ENCODE data around the gene CT45A5. TPM values are rescaled to one million over a fixed set of nuclear protein-coding genes. Genes with fewer than 3 reads are reported as not detected.
"Not testable (repeated sequence)": the region's sequence is repeated elsewhere in the genome, so short reads cannot be mapped to it uniquely, and the experiment has no call there.

The CT45A5 gene, protein sequence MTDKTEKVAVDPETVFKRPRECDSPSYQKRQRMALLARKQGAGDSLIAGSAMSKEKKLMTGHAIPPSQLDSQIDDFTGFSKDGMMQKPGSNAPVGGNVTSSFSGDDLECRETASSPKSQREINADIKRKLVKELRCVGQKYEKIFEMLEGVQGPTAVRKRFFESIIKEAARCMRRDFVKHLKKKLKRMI
- not detected for total RNA-seq

DNA sequence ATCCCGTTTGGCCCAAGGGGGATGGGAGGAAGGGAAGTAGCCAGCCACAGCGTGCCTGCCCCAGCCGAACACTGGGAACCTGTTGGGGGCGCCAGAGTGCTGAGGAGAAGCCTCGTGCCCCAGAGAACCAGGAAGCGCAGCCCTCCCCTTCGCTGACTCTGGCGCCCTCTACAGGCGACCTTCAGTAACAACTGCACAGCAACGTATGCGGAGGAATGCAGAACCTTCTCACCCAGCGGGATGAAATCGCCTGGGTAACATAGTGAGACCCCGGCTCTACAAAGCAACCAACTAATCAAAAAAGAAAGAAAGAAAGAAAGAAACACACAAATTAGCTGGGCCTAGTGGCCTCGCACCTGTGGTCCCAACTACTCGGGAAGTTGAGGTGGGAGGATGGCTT is at the start of gene CT45A5:
CT45A5 (minus strand) TSS at position 101 of the 400 bp plus-strand sequence. CDS start 3,774 bp downstream, outside the sequence.
- not testable (repeated sequence) for DNase-seq

DNA sequence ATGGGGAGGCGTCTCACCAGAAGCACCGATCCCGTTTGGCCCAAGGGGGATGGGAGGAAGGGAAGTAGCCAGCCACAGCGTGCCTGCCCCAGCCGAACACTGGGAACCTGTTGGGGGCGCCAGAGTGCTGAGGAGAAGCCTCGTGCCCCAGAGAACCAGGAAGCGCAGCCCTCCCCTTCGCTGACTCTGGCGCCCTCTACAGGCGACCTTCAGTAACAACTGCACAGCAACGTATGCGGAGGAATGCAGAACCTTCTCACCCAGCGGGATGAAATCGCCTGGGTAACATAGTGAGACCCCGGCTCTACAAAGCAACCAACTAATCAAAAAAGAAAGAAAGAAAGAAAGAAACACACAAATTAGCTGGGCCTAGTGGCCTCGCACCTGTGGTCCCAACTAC is 34.6 kb upstream of the CT45A5 start, which contains the start of gene CT45A2:
CT45A2 (minus strand) TSS at position 101 of the 400 bp plus-strand sequence. CDS start 3,747 bp downstream, outside the sequence.
- DNase-seq: not testable (repeated sequence)

DNA sequence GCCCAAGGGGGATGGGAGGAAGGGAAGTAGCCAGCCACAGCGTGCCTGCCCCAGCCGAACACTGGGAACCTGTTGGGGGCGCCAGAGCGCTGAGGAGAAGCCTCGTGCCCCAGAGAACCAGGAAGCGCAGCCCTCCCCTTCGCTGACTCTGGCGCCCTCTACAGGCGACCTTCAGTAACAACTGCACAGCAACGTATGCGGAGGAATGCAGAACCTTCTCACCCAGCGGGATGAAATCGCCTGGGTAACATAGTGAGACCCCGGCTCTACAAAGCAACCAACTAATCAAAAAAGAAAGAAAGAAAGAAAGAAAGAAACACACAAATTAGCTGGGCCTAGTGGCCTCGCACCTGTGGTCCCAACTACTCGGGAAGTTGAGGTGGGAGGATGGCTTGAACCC is 17.4 kb upstream of the CT45A5 start, which contains the start of gene CT45A6:
CT45A6 (minus strand) TSS at position 101 of the 400 bp plus-strand sequence. CDS start 3,794 bp downstream, outside the sequence.
- DNase-seq: not testable (repeated sequence)

DNA sequence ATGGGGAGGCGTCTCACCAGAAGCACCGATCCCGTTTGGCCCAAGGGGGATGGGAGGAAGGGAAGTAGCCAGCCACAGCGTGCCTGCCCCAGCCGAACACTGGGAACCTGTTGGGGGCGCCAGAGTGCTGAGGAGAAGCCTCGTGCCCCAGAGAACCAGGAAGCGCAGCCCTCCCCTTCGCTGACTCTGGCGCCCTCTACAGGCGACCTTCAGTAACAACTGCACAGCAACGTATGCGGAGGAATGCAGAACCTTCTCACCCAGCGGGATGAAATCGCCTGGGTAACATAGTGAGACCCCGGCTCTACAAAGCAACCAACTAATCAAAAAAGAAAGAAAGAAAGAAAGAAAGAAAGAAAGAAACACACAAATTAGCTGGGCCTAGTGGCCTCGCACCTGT is 17.2 kb downstream of the CT45A5 start, which contains the start of gene CT45A3:
CT45A3 (minus strand) TSS at position 101 of the 400 bp plus-strand sequence. CDS start 3,747 bp downstream, outside the sequence.
- not testable (repeated sequence) for DNase-seq

DNA sequence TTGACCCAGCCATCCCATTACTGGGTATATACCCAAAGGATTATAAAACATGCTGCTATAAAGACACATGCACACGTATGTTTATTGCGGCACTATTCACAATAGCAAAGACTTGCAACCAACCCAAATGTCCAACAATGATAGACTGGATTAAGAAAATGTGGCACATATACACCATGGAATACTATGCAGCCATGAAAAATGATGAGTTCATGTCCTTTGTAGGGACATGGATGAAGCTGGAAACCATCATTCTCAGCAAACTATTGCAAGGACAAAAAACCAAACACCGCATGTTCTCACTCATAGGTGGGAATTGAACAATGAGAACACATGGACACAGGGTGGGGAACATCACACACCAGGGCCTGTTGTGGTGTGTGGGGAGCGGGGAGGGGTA is 40.6 kb downstream of the CT45A5 start:
- not testable (repeated sequence) for DNase-seq

DNA sequence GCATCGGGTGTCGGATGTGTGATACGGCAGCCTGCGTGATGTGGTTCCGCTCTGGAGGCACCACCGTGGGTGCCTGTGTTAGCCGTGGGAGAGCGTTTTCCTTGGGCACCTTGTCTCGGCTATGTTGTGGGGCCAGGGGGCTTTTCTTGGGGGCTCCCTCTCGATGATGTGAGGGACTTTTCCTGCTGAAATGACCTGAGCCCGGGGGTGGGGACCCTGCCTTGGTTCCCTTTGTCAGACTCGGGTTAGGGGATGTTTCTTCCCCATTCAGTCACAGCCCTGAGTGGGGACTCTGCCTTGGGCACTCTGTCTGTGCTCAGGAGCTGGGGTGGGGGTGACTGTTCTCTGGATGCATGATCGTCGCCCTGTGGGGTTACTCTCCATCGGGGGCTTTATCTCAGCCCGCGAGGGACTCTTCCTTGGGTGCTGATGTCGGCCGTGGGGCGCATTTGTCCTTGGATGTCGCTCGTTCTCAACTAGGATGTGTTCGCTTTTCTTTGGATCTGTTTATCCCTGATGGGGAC is 44.0 kb downstream of the CT45A5 start:
- no peak for DNase-seq

DNA sequence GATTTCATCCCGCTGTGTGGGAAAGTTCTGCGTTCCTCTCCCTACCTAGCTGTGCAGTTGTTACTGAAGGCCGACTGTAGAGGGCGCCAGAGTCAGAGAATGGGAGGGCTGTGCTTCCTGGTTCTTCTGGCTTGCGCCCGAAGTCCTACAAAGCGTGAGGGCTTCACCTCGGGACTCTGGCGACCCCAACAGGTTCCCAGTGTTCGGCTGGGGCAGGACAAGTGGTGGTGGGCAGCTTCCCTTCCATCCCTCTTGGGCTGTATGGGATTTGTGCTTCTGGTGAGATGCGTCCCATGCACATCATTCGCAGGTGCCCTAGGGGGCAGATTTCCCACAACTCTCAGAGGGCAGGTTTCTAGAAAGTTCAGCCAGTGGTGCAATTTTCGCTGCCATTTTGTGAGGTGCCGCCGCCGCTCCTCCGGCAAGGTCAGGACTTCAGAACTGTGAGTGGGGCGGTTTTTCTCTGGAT is 44.6 kb downstream of the CT45A5 start:
- DNase-seq: no peak

DNA sequence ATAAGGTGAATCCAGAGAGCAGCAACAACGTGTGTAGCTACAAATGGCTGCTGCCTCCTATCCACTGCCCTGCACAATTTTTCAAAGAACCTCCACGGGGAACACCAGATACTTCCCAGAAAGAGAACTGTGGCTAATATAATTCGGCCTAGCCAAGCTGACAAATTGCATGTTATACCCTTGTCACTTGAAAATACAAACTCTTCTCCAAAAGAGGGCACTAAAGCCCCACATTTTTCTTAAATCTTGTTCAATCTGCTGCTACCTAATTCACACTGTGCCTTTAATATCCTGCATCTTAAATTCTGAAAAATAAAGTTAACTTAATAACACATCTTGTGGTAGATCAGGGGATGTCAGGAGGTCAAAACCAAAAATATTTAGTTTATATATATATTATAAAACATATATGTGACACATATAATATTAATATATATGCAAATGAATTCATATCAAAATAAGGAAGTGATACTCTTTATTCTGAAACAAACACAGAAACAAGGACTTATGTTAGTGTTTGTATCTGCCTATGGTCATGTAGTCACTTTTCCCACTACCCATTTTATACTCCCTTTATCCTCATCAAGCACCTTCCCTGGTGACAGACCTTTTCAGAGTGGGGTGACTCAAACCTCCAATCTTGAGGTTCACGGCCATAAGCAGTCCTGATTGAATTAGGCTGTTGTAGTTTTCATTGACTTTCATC is 47.8 kb downstream of the CT45A5 start:
- no peak for DNase-seq

DNA sequence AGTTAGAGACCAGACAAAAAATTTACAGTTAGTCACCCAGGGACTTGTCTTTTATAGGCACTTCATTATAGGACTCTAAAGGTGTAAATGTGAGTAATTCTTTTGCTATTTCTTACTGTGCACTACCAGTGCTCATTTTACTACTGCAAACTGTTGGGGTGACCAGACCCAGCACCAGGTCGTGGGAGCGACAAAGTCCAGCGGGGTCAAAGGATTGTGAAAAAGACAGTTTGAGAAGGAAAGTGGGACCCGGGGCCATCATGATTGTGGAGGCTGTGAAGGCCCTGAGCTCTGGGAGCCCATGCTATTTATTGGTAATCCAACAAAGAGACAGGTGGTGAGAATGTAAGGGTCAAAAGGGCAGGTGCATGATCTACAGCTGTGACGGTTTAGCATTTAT is 50.6 kb downstream of the CT45A5 start:
- DNase-seq: not testable (repeated sequence)

Other genes starting within 250 kb of the CT45A5 start
- not detected for gene CT45A1, start 71.9 kb downstream of the CT45A5 start, total RNA-seq
- not detected for gene CT45A3, start 17.3 kb downstream of the CT45A5 start, total RNA-seq
- not detected for gene CT45A6, start 17.3 kb upstream of the CT45A5 start, total RNA-seq
- not detected for gene CT45A2, start 34.5 kb upstream of the CT45A5 start, total RNA-seq
- not detected for gene CT45A7, start 51.8 kb upstream of the CT45A5 start, total RNA-seq
- gene CT45A8, start 69.0 kb upstream of the CT45A5 start, total RNA-seq: not detected
- not detected for gene CT45A9, start 86.3 kb upstream of the CT45A5 start, total RNA-seq
- gene CT45A10, start 107.9 kb upstream of the CT45A5 start, total RNA-seq: not detected
- not detected for gene SAGE1, start 108.2 kb upstream of the CT45A5 start, total RNA-seq
- 16.7 TPM for gene MMGT1, start 188.5 kb upstream of the CT45A5 start, total RNA-seq
- gene SLC9A6, start 199.9 kb upstream of the CT45A5 start, total RNA-seq: 140 TPM

Measured in occipital lobe (tissue), 2 donors.